Right renal pelvis (tissue), 4 donors: ENCODE data around the gene THRAP3. TPM values are rescaled to one million over a fixed set of nuclear protein-coding genes. Genes with fewer than 3 reads are reported as not detected.
"Not testable (repeated sequence)": the region's sequence is repeated elsewhere in the genome, so short reads cannot be mapped to it uniquely, and the experiment has no call there.

Experiments
- DNase-seq, 4 donors: peaks; one replicate each; pipeline ENCODE4 v3.0.0-alpha.2; 2013; ENCODE audit warnings: low read depth in 4 of 4, low spot score in 3 of 4, missing footprints in 1 of 4
- polyA plus RNA-seq, 4 donors: library from polyadenylated mRNA; unstranded; fragments of 120-200 nt; gene quantifications; one replicate each; pipeline ENCODE4 v1.2.1, GENCODE V29; 2013; ENCODE audit not compliant: insufficient read length in 4 of 4

THRAP3 gene
- polyA plus RNA-seq, 4 donors = 122 to 147 (median 139) TPM

GRCh38 chr1:36206323-36206858 is 17.9 kb upstream of the THRAP3 start:
- DNase-seq = no peak

GRCh38 chr1:36207339-36207738 is 16.9 kb upstream of the THRAP3 start:
- no peak for DNase-seq

GRCh38 chr1:36208978-36209703 is 15.1 kb upstream of the THRAP3 start:
- DNase-seq = no peak

- DNase-seq = no peak
These were observed 12.9 kb upstream of the THRAP3 start for GRCh38 chr1:36211307-36211706.

- DNase-seq = no peak
These were observed 12.4 kb upstream of the THRAP3 start for GRCh38 chr1:36211841-36212240.

- no peak for DNase-seq
These were observed 11.5 kb upstream of the THRAP3 start for GRCh38 chr1:36212782-36213181.

GRCh38 chr1:36217670-36218069 is 6.6 kb upstream of the THRAP3 start:
- DNase-seq = no peak

GRCh38 chr1:36221901-36222300 is 2.3 kb upstream of the THRAP3 start:
- DNase-seq = not testable (repeated sequence)

- no peak for DNase-seq
These were observed 1.5 kb upstream of the THRAP3 start for GRCh38 chr1:36222481-36223380.

GRCh38 chr1:36223381-36223995 is 755 bp upstream of the THRAP3 start:
- peak in 3 of 4 donors; percentile 28 to 40 (median 39) for DNase-seq

- DNase-seq = peak in 2 of 4 donors; percentile 55 to 60
These were observed 467 bp downstream of the THRAP3 start for GRCh38 chr1:36224537-36225282.

GRCh38 chr1:36225283-36225899 is 1.1 kb downstream of the THRAP3 start:
- DNase-seq = no peak

- DNase-seq = not testable (repeated sequence)
These were observed 6.0 kb downstream of the THRAP3 start for GRCh38 chr1:36230279-36230678.

- no peak for DNase-seq
These were observed 6.9 kb downstream of the THRAP3 start for GRCh38 chr1:36231191-36231590.

- DNase-seq = no peak
These were observed 8.2 kb downstream of the THRAP3 start for GRCh38 chr1:36232212-36233095.

GRCh38 chr1:36236302-36236701 is 12.1 kb downstream of the THRAP3 start:
- DNase-seq = no peak

- peak in 1 of 4 donors; percentile 14 for DNase-seq
These were observed 14.2 kb downstream of the THRAP3 start for GRCh38 chr1:36238433-36238832.

GRCh38 chr1:36239941-36240637 is 15.8 kb downstream of the THRAP3 start:
- DNase-seq = no peak
